ENCODE data around the gene DHH.

GRCh38 chr12:49039421-49040363 is 54.9 kb downstream of the DHH start:
- TF ChIP-seq REST (IDR thresholded peaks at IDR 0.05; ENCODE audit: low read depth): no peak
- no peak for TF ChIP-seq CEBPB (IDR thresholded peaks at IDR 0.05)
- TF ChIP-seq EP300 (IDR thresholded peaks at IDR 0.05; ENCODE audit: borderline replicate concordance): no peak
- TF ChIP-seq TAF1 (IDR thresholded peaks at IDR 0.05; ENCODE audit: low read depth): no peak
- no peak for TF ChIP-seq NFIC (IDR thresholded peaks at IDR 0.05)

Data from Ishikawa (cell line).